Measurements from ENCODE around the gene FNBP1L.

GRCh38 chr1:93426181-93426580 lies 21.7 kb upstream of the FNBP1L start:
- TF ChIP-seq POLR2A (IDR thresholded peaks at IDR 0.05; ENCODE audit: control extremely low read depth in 1 of 2, low read depth in 2 of 2, low read length in 2 of 2) (no peak), FOSL1 (IDR thresholded peaks at IDR 0.05; ENCODE audit: insufficient read depth, low read depth, low read length) (no peak), TCF12 (IDR thresholded peaks at IDR 0.05; ENCODE audit: low read depth, low read length) (no peak), POLR2AphosphoS5 (IDR thresholded peaks at IDR 0.05; ENCODE audit: low read depth, low read length) (no peak), CTCF (IDR thresholded peaks at IDR 0.05; ENCODE audit: control extremely low read depth in 1 of 3, insufficient read depth in 1 of 3, low read depth in 1 of 3, low read length in 3 of 3) (no peak), CHD7 (IDR thresholded peaks at IDR 0.05; ENCODE audit: insufficient replicate concordance, low read length) (no peak), ATF3 (IDR thresholded peaks at IDR 0.05; ENCODE audit: insufficient read depth, low read depth, low read length) (no peak), SIRT6 (IDR thresholded peaks at IDR 0.05; ENCODE audit: low read length) (no peak), CREB1 (IDR thresholded peaks at IDR 0.05) (no peak), MAX (IDR thresholded peaks at IDR 0.05) (no peak), TAF1 (IDR thresholded peaks at IDR 0.05; ENCODE audit: low read depth, low read length) (no peak), HDAC6 (IDR thresholded peaks at IDR 0.05; ENCODE audit: low read depth, low read length) (no peak), ZNF274 (IDR thresholded peaks at IDR 0.05; ENCODE audit: borderline replicate concordance, extremely low read depth, low read length) (no peak)

Measured in H1 (cell line).